Measurements from ENCODE around the gene CLSTN2.

DNA sequence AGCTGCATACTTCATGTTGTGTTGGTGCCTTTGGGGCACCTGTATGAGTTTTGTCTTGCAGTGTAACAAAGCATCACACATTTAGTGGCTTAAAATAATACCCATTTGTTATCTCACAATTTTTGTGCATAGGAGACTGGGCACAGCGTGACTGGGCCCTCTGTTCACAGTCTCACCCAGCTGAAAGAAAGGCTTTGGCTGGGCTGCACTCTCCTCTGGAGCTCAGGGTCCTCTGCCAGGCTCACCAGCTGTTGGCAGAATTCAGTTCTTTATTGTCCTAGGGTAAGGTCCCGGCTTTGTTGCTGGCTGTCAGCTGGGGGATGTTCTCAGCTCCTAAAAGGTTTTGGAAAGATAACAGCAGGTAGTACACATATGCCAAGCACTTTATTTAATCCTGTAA, 263.3 kb downstream of the CLSTN2 start:
- TF ChIP-seq, protein P1, sequence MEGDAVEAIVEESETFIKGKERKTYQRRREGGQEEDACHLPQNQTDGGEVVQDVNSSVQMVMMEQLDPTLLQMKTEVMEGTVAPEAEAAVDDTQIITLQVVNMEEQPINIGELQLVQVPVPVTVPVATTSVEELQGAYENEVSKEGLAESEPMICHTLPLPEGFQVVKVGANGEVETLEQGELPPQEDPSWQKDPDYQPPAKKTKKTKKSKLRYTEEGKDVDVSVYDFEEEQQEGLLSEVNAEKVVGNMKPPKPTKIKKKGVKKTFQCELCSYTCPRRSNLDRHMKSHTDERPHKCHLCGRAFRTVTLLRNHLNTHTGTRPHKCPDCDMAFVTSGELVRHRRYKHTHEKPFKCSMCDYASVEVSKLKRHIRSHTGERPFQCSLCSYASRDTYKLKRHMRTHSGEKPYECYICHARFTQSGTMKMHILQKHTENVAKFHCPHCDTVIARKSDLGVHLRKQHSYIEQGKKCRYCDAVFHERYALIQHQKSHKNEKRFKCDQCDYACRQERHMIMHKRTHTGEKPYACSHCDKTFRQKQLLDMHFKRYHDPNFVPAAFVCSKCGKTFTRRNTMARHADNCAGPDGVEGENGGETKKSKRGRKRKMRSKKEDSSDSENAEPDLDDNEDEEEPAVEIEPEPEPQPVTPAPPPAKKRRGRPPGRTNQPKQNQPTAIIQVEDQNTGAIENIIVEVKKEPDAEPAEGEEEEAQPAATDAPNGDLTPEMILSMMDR (IDR thresholded peaks at IDR 0.05): no peak
- TF ChIP-seq POLR2AphosphoS5 (IDR thresholded peaks at IDR 0.05; ENCODE audit: insufficient read depth in 1 of 2, low read depth in 1 of 2) (no peak), POLR2A (IDR thresholded peaks at IDR 0.05) (no peak)

Data from vagina (tissue), 2 donors.